Vagina (tissue), 2 donors: ENCODE results near the gene FUT7.

Experiments used
- POLR2A ChIP-seq, 2 donors: fragments of 450-650 bp; IDR thresholded peaks; one replicate each; pipeline ENCODE4 v1.6.1; 2017; ENCODE audit warnings: antibody characterized with exemption in 2 of 2, mild to moderate bottlenecking in 2 of 2, moderate library complexity in 2 of 2
- POLR2AphosphoS5 ChIP-seq, 2 donors: sonication (generic); formaldehyde crosslinking; IDR thresholded peaks; one replicate each; pipeline ENCODE4 v1.9.0; 2017; ENCODE audit warnings: antibody characterized with exemption in 2 of 2, mild to moderate bottlenecking in 2 of 2, low read depth in 1 of 2; ENCODE audit not compliant: insufficient read depth in 1 of 2
- TF ChIP-seq, protein P1 (sequence below), 3 experiments: fragments of 450-650 bp in 2 of 3; fragments of 200-600 bp in 1 of 3; sonication (generic) in 1 of 3; IDR thresholded peaks; one replicate each; pipeline ENCODE4 v1.5.1; 2017 to 2019; ENCODE audit warnings: antibody characterized with exemption in 3 of 3, mild to moderate bottlenecking in 2 of 3, moderate library complexity in 2 of 3

DNA sequence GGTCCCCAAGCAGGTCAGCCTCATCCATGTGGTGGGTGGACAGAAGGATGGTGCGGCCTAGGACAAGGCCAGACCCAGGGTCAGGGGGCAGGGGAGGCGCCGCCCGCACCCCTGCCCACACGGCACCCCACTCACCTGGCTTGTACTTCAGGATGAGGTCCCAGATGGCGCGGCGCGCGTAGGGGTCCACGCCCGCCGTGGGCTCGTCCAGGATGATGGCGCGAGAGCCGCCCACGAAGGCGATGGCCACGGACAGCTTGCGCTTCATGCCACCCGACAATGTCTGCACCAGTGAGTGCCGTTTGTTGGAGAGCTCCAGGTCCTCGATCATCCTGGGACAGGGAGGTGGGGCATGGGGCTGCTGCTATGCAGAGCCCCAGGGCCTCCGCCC is 16.4 kb downstream of the FUT7 start:
- TF ChIP-seq POLR2AphosphoS5 (IDR thresholded peaks at IDR 0.05; ENCODE audit: insufficient read depth in 1 of 2, low read depth in 1 of 2) (no peak), POLR2A (IDR thresholded peaks at IDR 0.05) (no peak)
- TF ChIP-seq, protein P1, sequence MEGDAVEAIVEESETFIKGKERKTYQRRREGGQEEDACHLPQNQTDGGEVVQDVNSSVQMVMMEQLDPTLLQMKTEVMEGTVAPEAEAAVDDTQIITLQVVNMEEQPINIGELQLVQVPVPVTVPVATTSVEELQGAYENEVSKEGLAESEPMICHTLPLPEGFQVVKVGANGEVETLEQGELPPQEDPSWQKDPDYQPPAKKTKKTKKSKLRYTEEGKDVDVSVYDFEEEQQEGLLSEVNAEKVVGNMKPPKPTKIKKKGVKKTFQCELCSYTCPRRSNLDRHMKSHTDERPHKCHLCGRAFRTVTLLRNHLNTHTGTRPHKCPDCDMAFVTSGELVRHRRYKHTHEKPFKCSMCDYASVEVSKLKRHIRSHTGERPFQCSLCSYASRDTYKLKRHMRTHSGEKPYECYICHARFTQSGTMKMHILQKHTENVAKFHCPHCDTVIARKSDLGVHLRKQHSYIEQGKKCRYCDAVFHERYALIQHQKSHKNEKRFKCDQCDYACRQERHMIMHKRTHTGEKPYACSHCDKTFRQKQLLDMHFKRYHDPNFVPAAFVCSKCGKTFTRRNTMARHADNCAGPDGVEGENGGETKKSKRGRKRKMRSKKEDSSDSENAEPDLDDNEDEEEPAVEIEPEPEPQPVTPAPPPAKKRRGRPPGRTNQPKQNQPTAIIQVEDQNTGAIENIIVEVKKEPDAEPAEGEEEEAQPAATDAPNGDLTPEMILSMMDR (IDR thresholded peaks at IDR 0.05): no peak
